GM18520 (cell line): ENCODE data around the gene CSNK1A1.
"Not testable (repeated sequence)": the region's sequence is repeated elsewhere in the genome, so short reads cannot be mapped to it uniquely, and the experiment has no call there.

Experiments used
- ATAC-seq: cut with Tn5 transposase; IDR thresholded peaks from one replicate; pipeline ENCODE4 v1.9.1; 2021; ENCODE audit not compliant: unreplicated experiment

Gene CSNK1A1

GRCh38 chr5:149532413-149532812 is 18.8 kb downstream of the CSNK1A1 start:
- no peak for ATAC-seq

GRCh38 chr5:149529463-149529862 is 21.8 kb downstream of the CSNK1A1 start:
- ATAC-seq = no peak

GRCh38 chr5:149528281-149529060 is 22.8 kb downstream of the CSNK1A1 start:
- ATAC-seq = no peak

GRCh38 chr5:149526845-149527590 is 24.2 kb downstream of the CSNK1A1 start:
- ATAC-seq = no peak

GRCh38 chr5:149521739-149522685 is 29.2 kb downstream of the CSNK1A1 start:
- ATAC-seq = no peak

GRCh38 chr5:149519601-149520000 is 31.6 kb downstream of the CSNK1A1 start:
- ATAC-seq = no peak

GRCh38 chr5:149518620-149519019 is 32.6 kb downstream of the CSNK1A1 start:
- no peak for ATAC-seq

- ATAC-seq = no peak
Measured at GRCh38 chr5:149517461-149518122, 33.6 kb downstream of the CSNK1A1 start.

GRCh38 chr5:149514512-149514911 is 36.7 kb downstream of the CSNK1A1 start:
- no peak for ATAC-seq

GRCh38 chr5:149513372-149513947 is 37.8 kb downstream of the CSNK1A1 start:
- not testable (repeated sequence) for ATAC-seq

- no peak for ATAC-seq
Measured at GRCh38 chr5:149510136-149510535, 41.1 kb downstream of the CSNK1A1 start.

GRCh38 chr5:149504677-149505076 is 46.6 kb downstream of the CSNK1A1 start:
- no peak for ATAC-seq

GRCh38 chr5:149503006-149503405 is 48.2 kb downstream of the CSNK1A1 start:
- ATAC-seq = no peak

GRCh38 chr5:149500922-149501582 is 50.2 kb downstream of the CSNK1A1 start:
- no peak for ATAC-seq

GRCh38 chr5:149498724-149499336 is 52.4 kb downstream of the CSNK1A1 start:
- no peak for ATAC-seq

GRCh38 chr5:149497357-149497756 is 53.9 kb downstream of the CSNK1A1 start:
- ATAC-seq = no peak

GRCh38 chr5:149496917-149497316 is 54.3 kb downstream of the CSNK1A1 start:
- ATAC-seq = no peak

GRCh38 chr5:149496166-149496565 is 55.1 kb downstream of the CSNK1A1 start:
- no peak for ATAC-seq

- ATAC-seq = no peak
Measured at GRCh38 chr5:149495673-149496072, 55.6 kb downstream of the CSNK1A1 start.
